Mucosa of stomach (tissue), 1 donor: ENCODE data around the gene LGALS16.
"Not testable (repeated sequence)": the region's sequence is repeated elsewhere in the genome, so short reads cannot be mapped to it uniquely, and the experiment has no call there.

ENCODE experiments used
- H3K27me3 ChIP-seq: one replicate; pipeline ENCODE4 v1.7.0; 2013; ENCODE audit warnings: mild to moderate bottlenecking, low read length; ENCODE audit not compliant: control insufficient read depth, insufficient read depth
- H3K36me3 ChIP-seq: one replicate; pipeline ENCODE4 v1.7.0; 2013; ENCODE audit warnings: low read length; ENCODE audit not compliant: control insufficient read depth, insufficient read depth
- H3K4me1 ChIP-seq: one replicate; pipeline ENCODE4 v1.7.0; 2013; ENCODE audit warnings: mild to moderate bottlenecking, low read length; ENCODE audit not compliant: control insufficient read depth, insufficient read depth
- H3K4me3 ChIP-seq: one replicate; pipeline ENCODE4 v1.7.0; 2013; ENCODE audit warnings: low read length
- H3K9ac ChIP-seq: one replicate; pipeline ENCODE4 v1.7.0; 2013; ENCODE audit warnings: mild to moderate bottlenecking, low read length, moderate library complexity
- H3K9me3 ChIP-seq: one replicate; pipeline ENCODE4 v1.7.0; 2013; ENCODE audit warnings: mild to moderate bottlenecking, low read length, moderate library complexity; ENCODE audit not compliant: control insufficient read depth
- donor health status: Pancreatic carcinoma.

The LGALS16 gene

DNA sequence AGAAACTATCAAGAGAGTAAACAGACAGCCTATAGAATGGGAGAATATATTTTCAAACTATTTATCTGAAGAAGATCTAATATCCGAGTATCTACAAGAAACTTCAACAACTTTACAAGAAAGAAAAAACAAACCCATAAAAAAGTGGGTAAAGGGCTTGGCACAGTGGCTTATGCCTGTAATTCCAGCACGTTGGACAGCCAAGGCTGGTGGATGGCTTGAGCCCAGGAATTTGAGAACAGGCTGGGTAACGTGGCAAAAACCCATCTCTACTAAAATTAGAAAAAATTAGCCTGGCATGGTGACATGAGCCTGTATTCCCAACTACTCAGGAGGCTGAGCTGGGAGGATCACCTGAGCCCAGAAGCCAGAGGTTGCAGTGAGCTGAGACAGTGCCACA, 7.8 kb upstream of the LGALS16 start:
- no peaks in the 10 kb centered on the region for H3K27me3 ChIP-seq
- no peaks in the 10 kb centered on the region for H3K36me3 ChIP-seq
- H3K4me3 ChIP-seq, result no peak overlapping the region
- no peak overlapping the region for H3K9ac ChIP-seq
- H3K9me3 ChIP-seq, result no peaks in the 10 kb centered on the region
- H3K4me1 ChIP-seq, result no peaks in the 10 kb centered on the region

DNA sequence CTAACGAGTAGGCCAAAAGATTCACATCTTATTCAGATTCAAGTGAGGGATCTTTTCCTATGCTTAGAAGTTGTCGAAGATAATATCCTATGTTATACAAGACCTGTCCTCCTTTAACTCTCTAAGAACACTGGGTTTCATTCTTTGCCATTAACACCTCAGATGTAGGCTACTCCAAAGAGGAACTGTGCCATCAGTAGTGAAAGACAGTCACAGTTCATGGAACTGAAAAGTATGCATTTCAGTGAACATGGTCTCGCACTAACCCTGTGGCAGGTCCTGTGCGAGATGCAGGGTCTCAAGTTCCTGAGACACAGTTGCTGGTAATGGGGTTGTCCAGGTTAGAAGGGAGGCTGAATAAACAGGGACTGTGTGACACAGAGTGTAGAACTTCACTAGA, 4.1 kb downstream of the LGALS16 start:
- Histone ChIP-seq H3K36me3 (no peaks in the 10 kb centered on the region), H3K9ac (no peak overlapping the region), H3K9me3 (no peaks in the 10 kb centered on the region), H3K27me3 (no peaks in the 10 kb centered on the region), H3K4me1 (no peaks in the 10 kb centered on the region), H3K4me3 (no peak overlapping the region)

DNA sequence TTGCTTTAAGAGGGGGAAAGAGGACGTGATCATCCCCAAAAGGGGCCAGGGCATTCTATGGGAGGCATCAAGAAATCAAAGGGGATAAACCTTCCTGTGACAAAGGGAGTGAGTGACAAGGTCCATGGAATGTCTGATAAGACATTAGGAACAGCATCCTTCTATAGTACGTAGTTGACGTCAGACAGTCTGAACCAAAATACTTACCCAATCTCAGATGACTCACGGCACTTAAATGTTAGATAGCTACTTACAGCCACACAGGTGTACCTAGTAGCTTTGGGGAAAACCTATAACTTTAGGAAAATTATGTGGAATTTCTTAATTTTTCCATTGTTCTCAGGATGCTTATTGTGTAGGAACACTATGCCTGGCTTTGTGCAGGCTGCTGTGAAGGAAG, 4.9 kb downstream of the LGALS16 start:
- H3K9me3 ChIP-seq, result no peaks in the 10 kb centered on the region
- H3K36me3 ChIP-seq, result no peaks in the 10 kb centered on the region
- no peaks in the 10 kb centered on the region for H3K4me1 ChIP-seq
- no peak overlapping the region for H3K4me3 ChIP-seq
- H3K9ac ChIP-seq, result no peak overlapping the region
- H3K27me3 ChIP-seq, result no peaks in the 10 kb centered on the region

DNA sequence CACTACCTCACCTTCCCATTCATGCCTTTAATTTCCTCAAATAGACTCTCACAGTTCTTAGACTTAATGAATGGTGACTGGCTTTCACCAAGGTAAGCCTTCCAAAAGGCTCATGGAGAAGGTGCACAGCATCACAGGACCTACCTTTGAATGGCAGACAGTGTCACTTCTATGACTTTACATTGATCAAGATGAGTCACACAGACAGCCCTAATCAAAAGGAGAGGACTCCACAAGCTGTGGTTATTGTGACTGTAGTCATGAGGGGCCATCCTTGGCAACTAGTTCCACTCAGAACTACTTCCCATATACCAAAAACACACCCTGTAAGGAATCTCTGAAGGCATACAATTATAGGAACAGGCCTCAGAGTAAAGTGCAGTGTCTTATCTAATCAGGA, 5.9 kb downstream of the LGALS16 start:
- no peaks in the 10 kb centered on the region for H3K27me3 ChIP-seq
- no peak overlapping the region for H3K9ac ChIP-seq
- H3K4me1 ChIP-seq, result no peaks in the 10 kb centered on the region
- H3K36me3 ChIP-seq, result no peaks in the 10 kb centered on the region
- H3K9me3 ChIP-seq, result no peaks in the 10 kb centered on the region
- H3K4me3 ChIP-seq, result no peak overlapping the region

DNA sequence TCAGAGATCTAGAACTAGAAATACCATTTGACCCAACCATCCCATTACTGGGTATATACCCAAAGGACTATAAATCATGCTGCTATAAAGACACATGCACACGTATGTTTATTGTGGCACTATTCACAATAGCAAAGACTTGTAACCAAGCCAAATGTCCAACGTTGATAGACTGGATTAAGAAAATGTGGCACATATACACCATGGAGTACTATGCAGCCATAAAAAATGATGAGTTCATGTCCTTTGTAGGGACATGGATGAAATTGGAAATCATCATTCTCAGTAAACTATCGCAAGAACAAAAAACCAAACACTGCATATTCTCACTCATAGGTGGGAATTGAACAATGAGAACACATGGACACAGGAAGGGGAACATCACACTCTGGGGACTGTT, 14.1 kb downstream of the LGALS16 start:
- not testable (repeated sequence) for H3K9ac ChIP-seq, H3K36me3 ChIP-seq, H3K9me3 ChIP-seq, H3K4me3 ChIP-seq, H3K4me1 ChIP-seq, H3K27me3 ChIP-seq

DNA sequence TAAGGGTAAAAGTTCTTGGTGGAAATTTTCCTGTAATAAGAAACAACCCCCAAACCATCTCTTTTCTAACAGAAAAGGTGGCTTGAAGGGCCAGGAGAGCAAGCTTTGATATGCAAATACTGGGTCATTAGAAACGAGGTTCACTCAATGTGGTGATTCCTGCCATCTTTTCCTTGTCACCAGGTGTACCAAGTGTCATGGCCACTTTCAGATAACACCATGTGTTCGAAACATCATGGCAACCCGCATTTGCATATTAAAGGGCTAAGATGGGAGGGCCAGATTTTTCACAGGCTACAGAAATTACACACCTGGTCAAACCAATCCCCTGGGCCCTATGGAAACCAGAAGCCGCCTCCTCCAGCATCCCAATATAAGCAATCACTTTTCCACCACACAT, 15.3 kb downstream of the LGALS16 start:
- Histone ChIP-seq H3K9me3 (no peaks in the 10 kb centered on the region), H3K4me1 (no peaks in the 10 kb centered on the region), H3K27me3 (no peaks in the 10 kb centered on the region), H3K9ac (no peak overlapping the region), H3K4me3 (no peak overlapping the region), H3K36me3 (no peaks in the 10 kb centered on the region)

DNA sequence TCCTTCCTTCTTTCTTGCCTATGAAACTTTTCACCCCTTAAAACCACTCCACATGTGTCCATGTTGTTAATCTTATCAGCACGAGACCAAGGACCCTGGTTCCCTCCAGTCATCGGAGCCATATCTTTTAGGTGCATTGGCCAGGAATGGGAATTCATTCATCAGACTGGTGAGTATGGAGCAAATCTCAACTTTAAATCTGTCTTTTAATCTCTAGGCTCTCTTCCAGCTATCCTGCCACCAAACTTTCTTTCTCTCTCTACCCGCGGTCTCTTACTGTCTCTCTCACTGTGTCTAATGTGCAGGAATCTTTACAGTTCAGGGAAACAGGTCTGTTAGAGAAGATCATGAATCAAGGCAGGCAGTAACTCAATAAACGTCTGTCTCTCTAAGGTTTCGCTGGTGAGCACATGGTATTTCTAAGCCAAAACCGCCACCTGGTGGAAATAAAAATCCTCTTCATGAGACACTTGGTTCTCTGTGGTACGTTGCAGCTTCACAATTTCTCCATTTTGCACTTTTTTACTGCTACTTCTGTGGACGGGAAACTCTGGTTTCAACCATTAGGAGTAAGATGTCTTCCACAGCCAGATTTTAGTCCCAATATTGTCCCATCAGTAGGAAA, 16.1 kb downstream of the LGALS16 start:
- Histone ChIP-seq H3K27me3 (no peaks in the 10 kb centered on the region), H3K36me3 (no peaks in the 10 kb centered on the region), H3K9me3 (no peaks in the 10 kb centered on the region), H3K4me1 (no peaks in the 10 kb centered on the region), H3K9ac (no peak overlapping the region), H3K4me3 (no peak overlapping the region)

DNA sequence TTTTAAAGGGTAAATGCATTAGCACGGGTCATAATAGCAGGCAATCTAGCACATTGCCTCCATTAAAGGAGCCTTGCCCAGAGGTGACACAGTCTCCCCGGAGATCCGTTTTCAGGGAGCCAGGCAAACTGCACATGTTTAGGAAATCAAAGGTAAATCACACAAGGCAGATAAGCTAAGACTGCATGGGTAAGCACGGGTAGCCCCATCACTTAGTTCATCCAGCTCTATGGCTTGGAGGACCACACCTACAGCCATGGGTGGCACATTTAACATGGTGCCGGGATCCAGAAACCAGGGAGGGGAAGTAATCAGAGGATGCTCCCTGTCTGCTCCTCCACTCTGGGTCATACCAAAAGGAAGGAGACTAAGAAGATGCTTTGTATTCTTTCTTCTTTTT, 16.8 kb downstream of the LGALS16 start:
- Histone ChIP-seq H3K9me3 (no peaks in the 10 kb centered on the region), H3K4me1 (no peaks in the 10 kb centered on the region), H3K4me3 (no peak overlapping the region), H3K36me3 (no peaks in the 10 kb centered on the region), H3K27me3 (no peaks in the 10 kb centered on the region), H3K9ac (no peak overlapping the region)

DNA sequence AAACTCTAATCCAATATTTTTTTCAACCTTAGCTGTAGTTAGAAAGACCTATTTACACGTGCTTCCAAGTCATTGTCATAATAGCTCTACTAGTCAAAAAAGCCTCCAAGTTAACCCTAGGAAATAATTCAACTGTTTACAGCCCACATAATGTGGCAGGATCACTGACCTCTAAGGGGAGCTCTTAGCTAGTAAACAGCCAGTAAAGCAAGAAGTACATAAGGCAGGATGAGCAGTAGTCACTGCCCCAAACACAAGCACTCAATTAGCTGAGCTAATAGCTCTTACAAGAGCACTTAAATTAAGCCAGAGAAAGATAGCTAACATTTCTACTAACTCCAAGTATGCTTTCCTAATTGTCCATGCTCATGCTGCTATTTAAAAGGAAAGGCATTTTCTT, 18.1 kb downstream of the LGALS16 start:
- H3K4me3 ChIP-seq, H3K36me3 ChIP-seq, H3K9me3 ChIP-seq, H3K27me3 ChIP-seq, H3K9ac ChIP-seq, H3K4me1 ChIP-seq: not testable (repeated sequence)

DNA sequence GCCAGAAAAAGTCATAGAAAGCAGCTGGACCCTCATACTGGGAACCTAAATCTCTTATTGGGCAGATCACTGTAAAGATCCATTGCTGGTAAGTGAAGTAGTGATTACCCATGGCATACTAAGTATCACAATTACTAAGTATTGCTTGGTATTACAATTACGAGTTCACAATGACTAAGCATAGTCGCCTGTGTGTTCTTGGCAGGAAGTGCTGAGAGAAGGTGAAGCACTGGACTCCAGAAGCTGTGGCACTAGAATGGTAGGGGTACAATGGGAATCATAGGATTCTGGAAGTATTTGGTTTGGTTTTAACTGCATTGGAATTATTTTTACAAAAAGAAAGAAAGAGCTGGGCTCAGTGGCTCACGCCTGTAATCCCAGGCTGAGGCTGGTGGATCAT, 20.3 kb downstream of the LGALS16 start:
- H3K27me3 ChIP-seq, result no peaks in the 10 kb centered on the region
- no peaks in the 10 kb centered on the region for H3K36me3 ChIP-seq
- H3K9me3 ChIP-seq, result no peaks in the 10 kb centered on the region
- no peak overlapping the region for H3K9ac ChIP-seq
- no peak overlapping the region for H3K4me3 ChIP-seq
- H3K4me1 ChIP-seq, result no peaks in the 10 kb centered on the region

DNA sequence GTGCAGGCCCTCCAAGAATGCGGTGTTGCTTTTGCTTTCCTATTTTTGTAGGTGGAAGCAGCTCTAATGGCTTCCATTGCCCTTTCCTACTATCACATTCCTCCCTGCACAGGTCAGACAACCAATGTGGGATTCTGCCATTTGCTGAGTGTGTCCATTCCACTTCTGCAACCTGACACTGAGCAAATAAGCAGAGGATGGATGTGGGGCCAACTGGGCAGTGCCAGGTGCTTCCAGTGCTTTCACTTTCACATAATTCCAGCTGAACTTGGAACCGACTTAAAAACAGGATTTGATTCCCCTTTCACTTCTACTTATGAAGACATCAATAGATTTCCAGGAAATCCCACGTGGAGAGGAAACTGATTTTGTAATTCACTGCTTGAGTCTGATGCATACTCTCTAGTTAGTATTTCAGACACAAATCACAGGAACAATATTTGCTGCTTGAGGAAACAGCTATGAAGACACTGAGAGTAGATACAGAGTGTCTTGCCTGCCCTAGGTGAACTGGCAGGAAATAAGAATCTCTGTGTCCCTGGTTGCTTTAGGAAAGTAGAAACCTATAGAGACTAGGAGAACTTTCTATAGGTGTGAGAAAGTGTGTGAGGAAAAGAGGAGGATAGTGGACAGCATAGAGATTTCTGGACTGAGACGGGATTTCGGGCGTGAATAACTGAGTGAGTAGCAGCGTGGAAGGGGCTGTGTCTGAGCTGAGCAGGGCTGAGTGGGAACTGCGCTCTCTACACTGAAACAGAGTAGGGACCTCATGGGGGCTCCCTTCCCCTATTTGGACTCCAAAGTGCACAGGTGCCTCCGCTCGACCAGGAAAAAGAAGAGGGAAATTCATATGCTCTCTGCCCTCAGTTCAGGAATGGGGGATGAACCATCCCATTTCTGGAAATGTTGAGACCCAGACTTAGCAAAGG, 22.5 kb downstream of the LGALS16 start:
- H3K9ac ChIP-seq, result no peak overlapping the region
- H3K4me3 ChIP-seq, result no peak overlapping the region
- H3K27me3 ChIP-seq, result no peaks in the 10 kb centered on the region
- no peaks in the 10 kb centered on the region for H3K9me3 ChIP-seq
- no peaks in the 10 kb centered on the region for H3K36me3 ChIP-seq
- H3K4me1 ChIP-seq, result no peaks in the 10 kb centered on the region

DNA sequence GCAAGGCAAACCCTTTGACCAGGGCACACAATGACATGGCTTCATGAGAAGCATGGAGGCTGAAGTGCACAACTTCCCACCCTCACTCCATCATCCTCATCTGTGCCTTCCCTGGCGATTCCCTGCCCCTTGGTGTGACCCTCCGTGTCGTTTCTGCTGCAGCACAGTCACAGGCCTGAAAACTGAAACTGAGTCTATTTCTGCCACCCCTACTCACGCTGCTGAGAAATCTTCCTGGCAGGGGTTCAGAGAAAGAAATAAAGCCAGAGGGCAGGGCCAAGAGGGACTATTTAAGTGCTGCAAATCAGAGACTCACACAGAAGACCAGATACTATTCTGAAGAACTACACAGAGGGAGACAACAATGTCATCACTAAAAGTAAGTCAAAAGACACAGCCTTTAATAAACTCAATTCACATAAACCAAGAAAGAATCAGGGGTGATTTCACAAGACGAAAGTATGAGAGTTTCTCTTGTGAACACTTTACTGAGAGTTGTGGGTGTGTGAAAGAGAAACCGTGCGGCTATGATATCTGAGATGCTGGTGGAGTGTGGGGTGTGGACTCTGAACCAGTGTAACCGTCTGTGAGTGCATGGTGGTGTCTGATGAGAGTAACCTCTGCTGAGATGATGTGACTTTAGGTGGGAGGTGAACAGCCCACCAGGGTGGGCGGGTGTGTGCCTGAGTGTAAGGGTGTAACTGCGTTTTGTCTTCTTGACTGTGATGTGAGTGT, 23.5 kb downstream of the LGALS16 start:
- H3K9ac ChIP-seq, result no peak overlapping the region
- H3K4me1 ChIP-seq, result no peaks in the 10 kb centered on the region
- H3K27me3 ChIP-seq, result no peaks in the 10 kb centered on the region
- H3K4me3 ChIP-seq, result no peak overlapping the region
- H3K9me3 ChIP-seq, result no peaks in the 10 kb centered on the region
- no peaks in the 10 kb centered on the region for H3K36me3 ChIP-seq
